HS-5 (cell line): ENCODE data around the gene ATF1.

ENCODE experiments used
- DNase-seq: peaks from one replicate; pipeline ENCODE4 v3.0.0-alpha.2; 2012; ENCODE audit warnings: low read depth

Gene ATF1

DNA sequence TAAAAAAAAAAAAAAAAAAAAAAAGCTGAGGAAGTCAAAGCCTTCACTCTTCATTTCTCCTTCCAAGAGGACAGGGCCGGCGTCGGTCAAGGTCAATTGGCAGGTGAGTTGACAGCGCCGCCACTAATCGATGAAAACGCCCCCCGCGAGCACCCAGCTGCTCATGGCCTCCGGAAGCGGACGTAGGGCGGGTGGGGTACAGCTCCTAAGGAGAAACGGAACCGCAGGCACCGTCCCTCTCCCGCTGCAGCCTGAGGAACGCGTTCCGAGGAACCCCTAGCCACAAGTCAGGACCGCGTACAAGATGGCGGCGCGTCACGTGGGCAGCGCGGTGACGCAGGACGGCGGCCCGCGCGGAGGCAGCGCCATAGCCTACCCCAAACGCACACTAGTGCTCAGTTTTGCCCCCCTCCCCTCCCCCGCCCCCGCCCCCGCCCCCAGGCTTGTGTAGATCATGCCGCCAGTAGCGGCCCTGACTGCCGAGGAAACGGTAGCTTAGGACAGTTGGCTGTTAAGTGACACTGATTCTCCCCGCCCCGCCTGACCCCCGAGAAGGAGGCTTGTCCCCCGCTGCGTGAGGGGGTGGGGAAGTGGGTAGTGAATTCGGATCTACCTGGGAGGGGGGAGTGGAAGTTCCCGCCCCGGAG is at the start of gene ATF1:
TSS of gene ATF1 (plus strand) at position 463 of the 647 bp plus-strand sequence. CDS start 16,045 bp downstream, outside the sequence.
- DNase-seq, result peak; percentile 55

DNA sequence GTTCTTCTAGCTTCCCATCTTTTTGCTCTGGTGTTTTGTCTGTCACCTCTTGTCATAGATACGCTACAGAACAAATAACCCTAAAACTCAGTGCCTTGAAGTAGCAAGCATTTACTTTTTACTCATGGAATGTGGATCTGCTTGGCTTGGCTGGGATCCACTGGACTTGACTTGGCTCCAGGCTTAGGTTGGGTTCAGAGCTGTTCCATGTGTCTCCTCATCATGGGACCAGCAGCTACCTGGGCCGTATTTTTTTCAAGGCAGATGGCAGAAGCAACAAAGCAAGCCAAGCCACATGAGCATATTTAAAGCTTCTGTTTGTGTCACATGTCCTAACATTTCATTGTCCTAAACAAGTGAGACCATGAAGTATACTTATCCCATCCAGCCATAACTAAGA is 48.7 kb upstream of the ATF1 start:
- no peak for DNase-seq

DNA sequence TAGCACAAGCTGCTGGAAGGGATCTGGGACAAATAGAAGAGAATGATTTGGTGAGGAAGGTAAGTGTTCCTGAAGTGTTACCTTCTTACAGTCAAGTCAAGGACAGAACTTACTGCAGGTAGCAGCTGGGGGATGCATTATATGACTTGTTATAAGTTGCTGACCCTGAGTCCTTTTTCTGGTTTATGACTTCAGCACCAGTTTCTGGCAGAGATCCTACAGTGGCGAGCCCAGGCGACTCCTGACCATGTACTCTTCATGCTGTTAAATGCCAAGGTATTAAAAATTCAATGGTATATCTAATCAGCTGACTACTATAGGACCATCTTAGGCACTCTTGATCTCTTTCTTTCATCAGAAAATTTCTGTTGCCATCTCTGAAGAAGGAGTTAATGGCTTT is 45.1 kb upstream of the ATF1 start:
- no peak for DNase-seq

- DNase-seq, result no peak
Observed at GRCh38 chr12:50720085-50720484, 43.8 kb upstream of the ATF1 start.

- DNase-seq, result no peak
Observed at GRCh38 chr12:50720501-50720900, 43.4 kb upstream of the ATF1 start.

DNA sequence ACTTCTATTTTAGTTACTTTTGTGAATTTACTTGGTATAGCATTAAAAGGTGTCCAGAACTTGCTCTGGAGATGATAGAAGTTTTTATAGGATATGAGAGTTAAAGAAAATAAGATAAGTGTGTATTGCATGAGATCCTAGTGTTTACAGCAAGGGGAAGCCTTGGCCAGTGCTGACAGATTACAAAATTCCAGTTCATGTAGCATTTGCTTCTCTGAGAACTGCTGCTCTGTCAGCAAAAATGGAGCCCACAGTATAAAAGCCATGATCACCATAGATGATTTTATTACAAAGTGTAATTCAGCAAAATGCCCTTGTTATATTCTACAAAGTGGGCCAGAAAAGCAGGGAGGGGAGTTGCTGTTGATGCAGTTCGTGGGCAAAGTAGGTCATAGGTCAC is 40.0 kb upstream of the ATF1 start:
- DNase-seq, result no peak

GRCh38 chr12:50725011-50725942 is 38.6 kb upstream of the ATF1 start:
- DNase-seq, result no peak

DNA sequence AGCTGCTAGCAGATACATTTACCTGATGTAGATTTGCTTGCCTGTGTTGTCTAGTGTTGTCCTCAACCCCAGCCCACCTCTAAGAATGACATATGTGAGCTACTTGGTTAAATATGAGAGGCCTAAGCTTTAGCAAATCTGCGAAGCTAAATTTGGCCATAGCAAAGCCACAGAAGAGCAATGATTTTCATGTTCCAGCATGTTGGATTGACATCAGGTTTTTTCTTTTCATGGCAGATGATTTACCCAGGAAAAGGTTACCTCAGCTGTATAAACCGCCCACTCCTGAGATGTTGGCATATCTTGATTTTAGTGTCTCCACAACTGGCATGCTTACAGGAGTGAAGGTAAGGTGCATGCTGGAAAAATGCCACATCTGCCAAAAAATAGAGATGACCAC is 36.4 kb upstream of the ATF1 start:
- no peak for DNase-seq

DNA sequence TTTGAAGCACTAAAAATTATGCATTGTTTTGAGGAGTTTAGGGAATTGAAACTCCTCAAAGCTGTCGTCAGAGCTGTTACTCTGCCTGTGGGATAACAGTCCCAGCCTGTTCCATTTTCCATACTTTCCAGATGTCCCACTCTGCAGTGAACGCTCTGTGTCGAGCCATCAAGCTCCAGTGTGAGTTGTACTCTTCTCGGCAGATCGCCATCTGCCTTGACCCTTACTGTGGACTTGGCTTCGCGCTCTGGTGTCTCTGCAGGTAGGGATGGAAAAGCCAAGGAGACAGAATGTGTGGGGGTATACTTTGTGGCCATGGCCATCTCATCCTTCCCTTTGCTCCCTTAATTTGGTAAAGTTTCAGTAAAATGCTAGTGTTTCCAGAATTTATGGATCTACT is 35.5 kb upstream of the ATF1 start:
- no peak for DNase-seq

GRCh38 chr12:50728841-50729240 is 35.1 kb upstream of the ATF1 start:
- DNase-seq, result no peak

DNA sequence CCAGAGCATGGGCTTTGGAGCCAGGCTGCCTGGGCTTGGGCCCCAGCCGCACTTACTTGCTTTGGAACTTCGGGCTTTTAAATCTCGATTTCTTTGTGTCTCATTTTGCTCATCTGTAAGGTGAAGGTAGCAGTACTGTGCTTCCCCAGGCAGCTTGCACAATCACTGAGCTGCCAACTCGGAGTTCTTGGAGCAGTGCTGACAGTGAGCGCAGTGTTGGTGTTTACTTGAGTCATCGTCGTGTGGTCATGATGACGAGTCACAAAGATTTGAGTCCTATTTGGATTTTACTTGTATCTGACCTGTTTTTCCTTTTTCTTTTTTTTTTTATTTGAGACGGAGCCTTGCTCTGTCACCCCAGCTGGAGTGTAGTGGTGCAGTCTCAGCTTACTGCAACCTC is 31.3 kb upstream of the ATF1 start:
- DNase-seq, result peak; percentile 85

DNA sequence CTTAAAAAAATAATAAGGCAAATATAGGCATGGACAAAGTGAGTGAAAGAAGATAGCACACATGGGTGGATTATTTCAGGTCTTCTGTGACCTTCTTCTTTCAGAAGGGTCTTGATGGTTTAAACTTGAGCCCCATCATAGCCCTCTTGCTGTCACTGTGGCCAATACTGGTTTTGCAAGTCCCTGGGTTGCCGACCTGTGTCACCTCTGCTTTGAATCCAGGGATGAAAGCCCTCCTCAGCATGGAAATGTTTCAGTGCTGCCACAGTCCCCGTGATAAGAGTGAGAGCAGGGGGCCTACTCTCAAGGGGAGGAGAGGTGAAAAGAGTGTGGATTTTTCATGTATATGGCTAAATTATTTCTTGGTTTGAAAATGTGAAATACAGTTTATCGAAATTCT is 30.2 kb upstream of the ATF1 start:
- DNase-seq, result no peak

DNA sequence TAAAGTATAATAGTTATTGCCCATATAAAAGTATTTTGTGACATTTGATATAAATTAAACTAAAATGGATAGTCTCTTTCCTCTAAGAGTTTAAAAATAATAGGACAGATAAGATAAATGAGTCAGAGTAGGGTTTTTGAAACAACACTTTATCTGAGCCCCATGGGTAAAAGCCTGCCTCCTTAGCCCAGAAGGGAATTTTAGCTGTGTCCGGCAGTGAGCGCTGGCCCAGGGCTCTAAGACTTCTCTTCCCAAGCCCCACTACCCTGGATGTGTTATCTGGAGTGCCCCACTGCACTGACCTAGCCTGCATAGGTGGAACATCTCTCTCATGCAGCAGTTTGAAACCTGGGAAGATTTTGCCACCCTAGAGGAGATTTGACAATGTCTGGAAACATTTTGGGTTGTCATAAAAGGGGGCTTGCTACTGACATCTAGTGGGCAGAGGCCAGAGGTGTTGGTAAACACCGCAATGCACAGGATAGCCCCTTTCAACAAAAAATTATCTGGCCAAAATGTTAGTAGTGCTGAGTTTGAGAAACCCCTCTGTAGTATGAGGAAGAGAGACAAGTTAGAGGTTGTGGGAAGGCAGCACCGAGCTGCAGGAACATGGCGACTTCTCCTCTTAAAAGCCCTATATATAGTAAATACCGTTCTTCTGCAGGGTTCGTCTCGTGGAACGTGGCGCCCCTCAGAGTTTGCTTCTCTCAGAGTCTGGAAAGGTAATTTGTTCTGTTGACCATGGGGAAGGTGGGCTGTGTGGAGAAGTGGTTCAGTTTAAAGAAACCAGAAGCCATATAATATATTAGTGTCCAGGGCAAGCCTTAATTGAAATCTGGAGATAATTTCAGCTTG is 29.3 kb upstream of the ATF1 start:
- DNase-seq, result no peak

GRCh38 chr12:50739611-50740010 is 24.3 kb upstream of the ATF1 start:
- no peak for DNase-seq

GRCh38 chr12:50740307-50740706 is 23.6 kb upstream of the ATF1 start:
- no peak for DNase-seq

DNA sequence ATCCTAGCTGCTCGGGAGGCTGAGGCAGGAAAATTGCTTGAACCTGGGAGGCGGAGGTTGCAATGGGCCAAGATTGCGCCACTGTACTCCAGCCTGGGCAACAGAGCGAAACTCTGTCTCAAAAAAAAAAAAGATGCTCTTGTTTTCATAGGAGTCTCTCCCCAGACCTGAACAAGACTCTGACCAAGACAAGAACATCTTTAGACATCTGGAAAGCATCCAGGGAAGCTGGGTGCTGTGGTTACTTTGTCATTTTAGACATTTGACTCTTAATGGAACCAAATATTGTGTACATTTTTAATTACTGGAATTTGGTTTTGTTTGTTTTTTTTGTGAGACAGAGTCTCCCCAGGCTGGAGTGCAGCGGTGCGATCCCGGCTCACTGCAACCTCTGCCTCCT is 21.1 kb upstream of the ATF1 start:
- DNase-seq, result no peak

GRCh38 chr12:50745861-50746260 is 18.0 kb upstream of the ATF1 start:
- DNase-seq, result no peak

DNA sequence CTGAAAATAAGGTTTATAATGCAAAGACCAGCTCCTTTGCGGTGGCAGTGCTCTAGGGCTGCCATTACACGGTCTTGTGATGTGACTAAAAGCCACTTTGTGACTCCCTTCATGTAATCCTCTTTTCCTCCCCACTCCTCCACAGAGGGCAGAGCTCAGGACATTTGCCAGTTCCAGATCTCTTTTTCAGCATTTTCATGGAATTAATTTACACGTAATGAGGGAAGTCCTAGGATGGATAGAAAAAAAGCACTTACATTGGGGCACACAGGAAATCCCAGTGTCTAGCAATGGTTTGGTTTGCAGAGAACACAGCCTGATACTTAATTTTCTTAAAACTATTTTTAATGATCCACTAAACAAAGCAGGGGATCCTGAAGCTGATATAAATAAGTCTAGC is 17.5 kb upstream of the ATF1 start:
- DNase-seq, result no peak

DNA sequence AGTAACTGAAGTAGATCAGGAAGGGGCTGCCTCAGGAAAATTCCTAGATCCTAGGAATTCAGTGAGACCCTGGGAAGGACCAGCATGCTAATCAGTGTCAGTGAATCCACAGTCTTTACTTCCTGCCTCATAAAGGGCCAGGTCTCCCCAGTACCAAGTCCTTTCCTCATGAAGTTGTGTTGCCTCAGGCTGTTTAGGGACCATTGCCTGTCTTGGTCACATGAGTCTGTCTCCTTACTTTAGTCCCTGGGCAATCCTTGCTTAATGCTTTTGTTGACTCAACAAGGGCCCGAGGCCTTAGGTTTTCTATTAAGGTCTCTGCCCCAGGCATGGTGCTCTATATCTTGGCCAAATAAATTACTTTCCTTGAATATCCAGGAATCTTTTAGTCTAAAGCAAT is 16.1 kb upstream of the ATF1 start:
- no peak for DNase-seq

GRCh38 chr12:50749459-50749882 is 14.4 kb upstream of the ATF1 start:
- no peak for DNase-seq

GRCh38 chr12:50750366-50750765 is 13.5 kb upstream of the ATF1 start:
- DNase-seq, result no peak

- DNase-seq, result no peak
Observed at GRCh38 chr12:50751948-50752721, 11.8 kb upstream of the ATF1 start.
